Measurements from ENCODE around the gene FAM193A.
"Not testable (repeated sequence)": the region's sequence is repeated elsewhere in the genome, so short reads cannot be mapped to it uniquely, and the experiment has no call there.

The FAM193A gene

DNA sequence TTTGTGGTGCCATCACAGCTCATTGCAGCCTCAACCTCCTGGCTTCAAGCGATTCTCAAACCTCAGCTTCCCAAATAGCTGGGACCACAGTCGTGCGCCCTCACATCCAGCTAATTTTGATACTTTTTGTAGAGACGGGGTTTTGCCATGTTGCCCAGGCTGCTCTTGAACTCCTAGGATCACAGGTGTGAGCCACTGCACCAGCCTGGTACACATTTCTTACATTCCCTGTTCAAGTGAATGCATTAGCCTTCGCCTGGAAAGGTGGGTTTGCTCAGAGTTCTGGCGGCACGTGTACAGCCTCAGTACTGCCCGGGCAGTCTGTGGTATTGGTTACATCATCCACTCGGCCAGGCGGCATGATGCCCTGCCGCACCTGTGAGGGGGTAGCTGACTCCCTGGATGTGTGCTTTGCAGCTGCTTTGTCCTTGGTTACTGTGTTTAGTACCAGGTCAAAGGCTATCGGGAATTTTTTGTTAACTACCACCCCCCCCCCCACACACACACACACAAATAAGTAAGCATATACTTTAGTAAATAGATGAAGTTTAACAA lies 162.6 kb downstream of the FAM193A start:
- no peak for DNase-seq

DNA sequence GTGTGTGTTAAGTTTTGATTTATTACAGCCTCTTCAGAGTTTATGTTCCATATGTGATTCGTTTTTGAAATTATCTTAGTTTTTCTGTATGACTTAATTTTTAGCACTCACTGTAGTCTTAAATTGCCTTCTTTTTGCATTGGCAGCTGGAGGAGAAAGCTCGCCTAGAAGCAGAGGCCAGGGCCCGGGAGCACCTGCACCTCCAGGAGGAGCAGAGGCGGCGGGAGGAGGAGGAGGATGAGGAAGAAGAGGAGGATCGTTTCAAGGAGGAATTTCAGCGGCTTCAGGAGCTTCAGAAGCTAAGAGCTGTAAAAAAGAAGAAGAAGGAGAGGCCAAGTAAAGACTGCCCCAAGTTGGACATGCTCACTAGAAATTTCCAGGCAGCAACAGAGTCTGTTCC lies 163.1 kb downstream of the FAM193A start:
- DNase-seq, result no peak

DNA sequence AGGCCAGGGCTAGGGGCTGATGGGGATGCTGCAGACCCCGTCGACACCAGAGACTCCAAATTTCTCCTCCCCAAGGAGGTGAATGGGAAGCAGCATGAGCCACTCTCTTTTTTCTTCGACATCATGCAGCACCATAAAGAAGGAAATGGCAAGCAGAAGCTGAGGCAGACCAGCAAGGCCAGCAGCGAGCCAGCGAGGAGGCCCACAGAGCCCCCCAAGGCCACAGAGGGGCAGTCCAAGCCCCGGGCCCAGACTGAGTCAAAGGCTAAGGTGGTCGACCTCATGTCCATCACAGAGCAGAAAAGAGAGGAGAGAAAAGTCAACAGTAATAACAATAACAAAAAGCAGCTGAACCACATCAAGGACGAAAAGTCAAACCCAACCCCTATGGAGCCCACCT lies 163.6 kb downstream of the FAM193A start:
- DNase-seq, result no peak

DNA sequence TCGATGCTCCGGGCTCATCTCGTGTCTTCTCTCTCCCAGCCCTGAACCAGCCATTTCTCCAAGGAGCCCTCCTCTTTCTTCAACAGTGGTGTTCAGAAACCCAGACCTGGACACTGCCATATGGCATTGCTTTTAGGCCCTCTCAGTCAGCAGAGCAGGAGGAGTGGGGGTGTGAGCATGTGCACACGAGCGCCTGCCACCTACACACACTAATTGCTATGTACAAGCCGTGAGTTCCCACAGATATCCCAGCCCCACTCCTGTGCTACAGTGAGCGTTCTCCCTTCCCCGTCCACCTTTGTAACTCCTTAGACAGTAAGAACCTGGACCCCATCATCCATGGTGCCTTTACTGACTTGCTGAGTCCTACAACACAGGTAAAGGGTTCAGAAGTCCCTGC lies 165.9 kb downstream of the FAM193A start:
- DNase-seq, result no peak

DNA sequence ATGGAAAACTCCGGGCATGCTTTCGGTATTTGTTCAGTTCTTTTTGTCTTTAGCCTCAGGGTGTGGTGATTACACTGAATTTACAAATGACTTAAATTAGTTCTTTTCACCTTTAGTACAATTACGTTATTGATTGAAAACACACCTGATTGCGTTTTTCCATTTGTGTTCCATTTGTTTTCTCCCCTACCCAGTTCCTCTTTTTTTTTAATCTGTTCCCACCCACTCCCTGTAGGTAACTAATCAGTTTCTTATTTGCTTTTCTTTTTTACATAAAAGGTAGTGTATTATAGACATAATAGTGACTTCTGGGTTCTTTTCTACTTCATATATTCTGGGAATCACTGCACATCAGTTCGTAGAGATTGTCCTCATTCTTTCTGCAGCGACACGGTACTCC lies 166.3 kb downstream of the FAM193A start:
- DNase-seq, result no peak

DNA sequence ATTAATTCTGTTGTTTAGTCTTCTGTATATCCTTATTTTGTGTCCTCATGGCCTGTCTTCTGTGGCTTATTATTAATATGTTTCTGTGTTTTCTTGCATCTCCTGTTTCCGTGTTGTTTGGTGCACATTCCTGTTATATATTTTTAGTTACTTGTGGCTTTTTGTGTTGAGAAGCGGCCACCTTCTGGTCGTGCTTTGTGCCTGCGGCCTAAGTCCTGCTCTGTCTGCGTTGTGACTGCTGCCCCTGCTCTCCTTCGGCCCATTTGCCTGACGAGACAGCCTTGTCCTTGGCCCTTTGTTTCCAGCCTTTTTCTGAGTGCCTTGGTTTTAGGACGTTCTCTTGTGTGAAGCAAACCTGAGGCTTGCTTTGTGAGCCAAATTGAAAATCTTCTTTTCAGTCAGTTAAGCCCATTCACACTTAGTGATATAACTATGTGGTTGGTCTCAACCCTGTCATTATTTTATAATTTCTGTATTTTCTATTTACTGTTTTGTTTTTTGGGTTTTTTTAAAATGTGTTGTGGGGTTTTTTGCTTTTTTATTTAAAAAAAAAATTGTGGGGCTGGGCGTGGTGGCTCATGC lies 175.9 kb downstream of the FAM193A start:
- peak; percentile 37 for DNase-seq

DNA sequence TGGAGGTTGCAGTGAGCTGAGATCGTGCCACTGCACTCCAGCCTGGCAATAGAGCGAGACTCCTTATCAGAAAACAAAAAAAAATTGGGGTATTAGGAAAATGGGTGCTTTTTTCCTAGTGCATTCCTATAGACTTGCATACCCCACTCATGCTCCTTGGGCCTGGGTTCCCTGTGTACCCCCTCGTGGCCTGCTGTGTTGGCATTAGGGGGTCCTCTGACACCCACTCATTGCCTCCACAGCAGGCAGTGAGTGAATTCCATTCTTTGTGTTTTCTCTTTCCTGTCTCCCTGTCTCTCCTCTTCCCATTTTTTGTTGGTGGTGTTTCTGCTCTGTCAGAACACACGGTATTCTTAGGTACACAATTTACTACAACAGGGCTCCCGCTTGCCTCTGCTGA lies 176.9 kb downstream of the FAM193A start:
- DNase-seq, result no peak

DNA sequence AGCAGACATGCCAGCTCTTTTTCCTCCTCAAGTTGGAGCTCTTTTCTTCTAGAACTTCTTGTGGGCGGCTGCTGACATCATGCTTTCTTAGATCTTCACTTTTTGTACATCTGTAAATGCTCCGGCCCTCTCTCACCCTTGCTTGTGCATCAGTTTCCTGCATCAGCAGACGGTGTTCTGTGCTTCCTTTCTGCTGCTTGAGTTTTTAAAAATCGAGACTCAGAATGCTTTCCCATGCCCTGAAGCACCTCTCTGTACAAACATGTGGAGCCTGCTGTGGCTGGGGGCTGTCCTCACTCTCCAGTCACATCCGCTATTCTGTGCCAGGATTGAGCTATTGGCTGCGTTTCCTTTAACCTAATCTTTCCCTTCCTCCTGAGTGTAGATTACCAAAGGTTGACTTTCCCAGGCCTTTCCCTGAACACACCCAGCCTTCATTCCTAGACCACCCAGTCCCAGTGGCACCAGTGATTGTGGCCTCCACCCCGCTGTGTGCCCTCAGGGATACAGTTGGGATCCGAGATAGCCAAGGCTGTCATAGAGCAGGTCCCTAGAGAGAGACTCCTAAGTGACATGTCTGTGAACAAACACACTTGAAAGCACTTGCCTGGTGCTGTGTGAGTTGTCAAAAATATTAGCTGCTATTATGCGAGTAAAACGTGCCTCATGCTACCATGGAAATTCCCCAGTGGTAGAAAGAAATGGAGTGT lies 177.8 kb downstream of the FAM193A start:
- DNase-seq, result no peak

DNA sequence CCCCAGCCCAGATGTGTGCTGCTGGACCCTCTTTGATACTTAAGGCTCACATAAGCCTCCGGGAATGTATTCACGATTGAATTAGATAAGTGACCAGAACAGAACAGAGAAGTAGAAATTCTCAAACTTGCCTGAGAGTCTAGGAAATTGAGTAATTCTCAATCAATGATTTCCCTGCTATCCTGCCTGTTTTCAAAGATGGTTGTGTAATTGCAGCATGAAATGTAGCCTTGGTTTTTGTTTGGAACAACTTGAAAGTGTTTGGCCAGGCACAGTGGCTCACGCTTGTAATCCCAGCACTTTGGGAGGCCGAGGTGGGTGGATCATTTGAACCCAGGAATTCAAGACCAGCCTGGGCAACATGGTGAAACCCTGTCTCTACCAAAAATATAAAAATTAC lies 178.5 kb downstream of the FAM193A start:
- DNase-seq, result no peak

DNA sequence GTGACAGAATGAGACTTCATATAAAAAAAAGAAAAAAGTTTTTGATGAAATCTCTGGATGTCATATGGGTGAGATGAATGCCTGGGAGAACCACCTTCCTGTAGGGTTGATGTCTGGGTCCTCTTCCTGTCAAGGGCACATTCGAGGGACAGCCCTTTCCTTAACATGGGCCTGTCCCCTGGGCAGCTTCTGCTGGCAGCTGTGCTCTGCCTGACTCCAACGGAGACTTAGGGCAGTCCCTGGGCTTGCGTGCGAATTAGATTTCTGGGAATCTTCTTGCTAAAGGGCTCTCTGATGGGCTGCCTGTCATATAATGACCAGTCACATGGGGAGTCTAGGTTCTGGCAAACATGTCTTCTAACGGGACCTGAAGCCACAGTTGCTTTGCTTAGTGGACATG lies 179.0 kb downstream of the FAM193A start:
- no peak for DNase-seq

DNA sequence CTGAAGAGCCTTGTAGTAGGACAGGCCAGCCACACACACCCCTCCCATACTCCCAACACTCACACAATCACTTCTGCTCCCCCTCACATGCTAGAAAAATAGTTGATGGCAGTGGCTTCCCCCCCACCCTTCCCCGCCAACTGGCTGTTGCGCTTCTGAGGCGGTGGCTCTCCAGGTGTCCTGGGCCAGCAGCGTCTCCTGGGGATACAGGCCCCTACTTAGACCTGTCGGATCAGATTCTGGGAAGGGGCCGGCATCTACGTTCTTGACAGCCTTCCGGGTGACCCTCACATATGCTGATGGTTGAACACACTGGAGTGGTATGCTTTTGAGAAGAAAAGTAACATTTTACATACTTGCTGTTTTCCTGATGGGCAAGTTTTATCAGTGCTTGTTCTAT lies 179.8 kb downstream of the FAM193A start:
- no peak for DNase-seq

DNA sequence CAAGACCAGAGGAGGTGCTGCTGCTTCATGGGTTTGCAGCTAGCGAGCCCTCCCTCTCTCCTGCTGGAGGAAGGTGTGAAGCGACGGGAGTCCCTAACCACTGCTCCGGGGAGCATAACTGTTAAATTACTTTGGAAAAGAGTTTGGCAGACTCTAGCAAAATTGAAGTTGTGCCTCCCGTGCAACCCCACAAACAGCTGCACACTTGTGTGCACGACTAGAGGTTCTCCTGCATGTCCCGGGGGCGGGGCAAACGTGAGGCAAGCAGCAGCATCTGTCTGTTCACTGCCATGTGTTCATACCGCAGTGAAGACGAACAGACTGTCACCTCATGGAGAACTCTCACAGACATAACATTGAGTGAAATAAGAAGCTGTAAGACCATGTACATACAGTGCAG lies 185.1 kb downstream of the FAM193A start:
- no peak for DNase-seq

DNA sequence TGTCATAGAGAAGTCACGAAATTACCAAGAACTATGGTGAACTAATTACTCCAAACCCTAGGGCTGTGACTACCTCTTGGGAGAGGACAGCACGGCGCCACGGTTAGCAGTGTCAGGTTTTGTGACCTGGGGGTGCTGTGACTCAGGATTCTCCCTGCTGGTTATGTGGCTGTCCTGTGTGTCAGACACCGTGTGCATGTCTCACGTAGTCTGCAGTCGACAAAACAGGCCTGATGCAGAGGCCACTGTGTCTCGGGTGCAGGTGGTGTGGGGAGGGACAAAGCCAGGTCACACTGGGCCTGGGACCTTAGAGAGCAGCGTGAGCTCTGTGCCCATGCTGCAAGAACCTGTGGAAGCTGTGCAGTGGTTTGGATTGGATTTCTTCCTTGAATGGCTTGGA lies 185.6 kb downstream of the FAM193A start:
- no peak for DNase-seq

DNA sequence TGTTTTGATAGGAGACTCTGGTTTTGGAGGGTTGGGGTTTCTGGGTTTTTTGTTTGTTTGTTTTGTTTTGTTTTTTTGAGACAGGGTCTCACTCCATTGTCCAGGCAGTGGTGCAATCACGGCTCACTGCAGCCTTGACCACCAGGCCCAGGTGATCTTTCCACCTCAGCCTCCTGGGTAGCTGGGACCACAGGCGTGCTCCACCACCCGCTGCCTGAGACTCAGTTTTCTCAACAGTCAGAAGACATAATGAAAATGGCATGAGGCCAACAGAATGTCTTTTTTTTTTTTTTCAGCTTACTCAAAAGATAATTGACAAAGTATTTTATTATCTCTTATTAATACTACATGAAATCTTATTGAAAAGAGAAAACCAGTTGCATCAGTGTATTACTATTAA lies 187.3 kb downstream of the FAM193A start:
- DNase-seq, result no peak

DNA sequence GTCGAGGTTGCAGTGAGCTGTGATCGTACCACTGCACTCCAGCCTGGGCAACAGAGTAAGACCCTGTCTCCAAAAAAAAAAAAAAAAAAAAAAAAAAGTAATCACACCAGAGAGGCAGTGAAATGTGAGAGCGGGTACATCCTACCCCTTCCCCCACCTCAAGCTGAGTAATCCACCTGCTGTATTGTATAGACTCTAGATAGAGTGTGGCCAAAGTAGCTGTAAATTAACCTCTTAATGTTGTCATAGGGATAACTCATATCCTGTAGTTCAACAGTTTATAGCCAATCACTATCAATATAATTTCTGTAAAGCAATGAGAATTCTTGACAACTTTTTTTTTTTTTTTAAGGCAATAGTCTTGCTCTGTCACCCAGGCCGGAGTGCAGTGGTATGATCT lies 188.9 kb downstream of the FAM193A start:
- no peak for DNase-seq

DNA sequence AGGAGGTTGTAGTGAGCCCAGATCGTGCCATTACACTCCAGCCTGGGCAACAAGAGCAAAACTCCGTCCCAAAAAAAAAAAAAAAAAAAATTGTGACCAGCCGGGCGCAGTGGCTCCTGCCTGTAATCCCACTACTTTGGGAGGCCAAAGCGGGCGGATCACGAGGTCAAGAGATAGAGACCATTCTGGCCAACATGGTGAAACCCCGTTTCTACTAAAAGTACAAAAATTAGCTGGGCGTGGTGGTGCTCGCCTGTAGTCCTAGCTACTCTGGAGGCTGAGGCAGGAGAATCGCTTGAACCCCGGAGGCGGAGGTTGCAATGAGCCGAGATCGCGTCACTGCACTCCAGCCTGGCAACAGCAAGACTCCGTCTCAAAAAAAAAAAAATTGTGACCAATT lies 190.4 kb downstream of the FAM193A start:
- DNase-seq, result not testable (repeated sequence)

DNA sequence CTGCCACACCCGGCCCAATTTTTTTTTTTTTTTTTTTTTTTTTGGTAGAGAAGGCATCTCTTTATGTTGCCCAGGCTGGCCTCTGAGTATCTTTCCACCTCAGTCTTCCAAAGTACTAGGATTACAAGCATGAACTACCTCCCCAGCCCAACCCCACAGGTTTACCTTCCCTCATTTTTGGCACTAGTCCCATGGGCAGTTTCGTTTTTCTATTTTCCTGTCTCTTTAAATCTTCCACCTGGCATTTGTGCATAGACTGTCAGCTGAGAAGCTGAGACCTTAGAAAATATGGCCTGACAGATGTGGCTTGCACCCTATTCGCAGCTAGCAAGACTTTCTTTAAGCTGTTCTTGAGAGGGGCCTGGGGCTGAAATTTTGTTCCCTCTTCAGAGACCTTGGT lies 191.8 kb downstream of the FAM193A start:
- DNase-seq, result no peak

DNA sequence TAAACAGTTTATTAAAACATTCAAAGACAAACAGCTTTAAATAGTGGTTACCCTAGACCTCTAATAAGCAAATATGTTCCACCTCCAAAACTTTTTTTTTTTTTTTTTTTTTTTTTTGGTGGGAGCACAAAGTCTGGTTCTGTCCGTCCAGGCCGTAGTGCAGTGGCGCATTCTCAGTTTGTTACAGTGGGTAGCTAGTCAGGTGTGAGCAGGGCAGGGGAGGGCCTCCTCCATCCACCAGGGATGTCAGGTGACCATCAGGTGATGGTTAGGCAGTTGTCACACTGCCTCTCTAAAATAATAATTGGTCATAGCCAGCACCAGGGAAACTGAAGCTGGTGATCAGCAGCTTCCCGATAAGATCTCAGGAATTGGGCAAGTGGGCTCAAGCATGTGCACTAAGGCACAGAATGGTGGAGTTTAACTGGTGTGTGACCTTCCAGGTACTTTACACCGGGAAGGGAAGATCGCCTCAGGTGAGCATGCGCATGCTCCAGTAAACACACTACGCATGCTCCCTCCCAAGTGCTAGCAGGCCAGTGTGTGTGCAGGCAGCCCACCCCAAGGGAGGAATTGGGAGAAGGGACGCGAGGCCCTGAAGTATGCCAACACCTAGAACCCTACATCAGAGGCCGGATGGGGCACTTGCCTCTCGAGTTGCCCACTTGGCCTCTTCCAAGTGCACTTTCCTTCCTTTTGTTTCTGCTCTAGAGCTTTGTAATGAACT lies 192.5 kb downstream of the FAM193A start:
- no peak for DNase-seq

DNA sequence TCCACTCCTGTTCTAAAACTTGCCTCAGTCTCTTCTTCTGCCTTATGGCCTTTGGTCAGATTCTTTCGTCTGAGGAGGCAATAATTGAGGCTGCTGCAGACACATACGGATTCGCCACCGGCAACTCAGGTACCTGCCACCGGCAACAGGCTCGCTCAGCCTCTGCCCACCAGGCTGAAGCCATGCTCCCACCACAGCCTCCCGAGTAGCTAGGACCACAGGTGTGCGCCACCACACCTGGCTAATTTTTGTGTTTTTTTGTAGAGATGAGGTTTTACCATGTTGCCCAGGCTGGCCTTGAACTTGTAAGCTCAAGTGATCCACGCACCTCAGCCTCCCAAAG lies 193.1 kb downstream of the FAM193A start:
- no peak for DNase-seq

DNA sequence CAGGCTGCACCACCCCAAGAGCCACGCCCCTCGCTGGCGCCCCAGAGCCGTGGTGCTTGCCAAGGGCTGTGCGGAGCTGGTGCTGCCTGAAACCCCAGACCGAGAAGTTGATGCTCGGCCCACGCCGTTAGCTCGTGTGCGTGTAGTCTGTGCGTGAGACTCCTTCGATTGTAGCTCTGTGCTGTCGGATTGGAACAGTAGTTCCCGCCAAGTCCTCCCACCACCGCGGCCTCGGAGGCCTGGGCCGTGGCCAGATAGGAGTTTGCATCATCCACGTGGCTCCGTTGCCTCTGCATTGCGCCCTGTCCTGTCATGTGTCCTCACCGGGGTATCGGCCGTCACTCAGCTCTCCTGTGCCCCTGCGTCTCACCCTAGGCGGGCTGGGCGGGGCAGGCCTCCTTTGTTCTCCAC lies 195.5 kb downstream of the FAM193A start:
- DNase-seq, result no peak

DNA sequence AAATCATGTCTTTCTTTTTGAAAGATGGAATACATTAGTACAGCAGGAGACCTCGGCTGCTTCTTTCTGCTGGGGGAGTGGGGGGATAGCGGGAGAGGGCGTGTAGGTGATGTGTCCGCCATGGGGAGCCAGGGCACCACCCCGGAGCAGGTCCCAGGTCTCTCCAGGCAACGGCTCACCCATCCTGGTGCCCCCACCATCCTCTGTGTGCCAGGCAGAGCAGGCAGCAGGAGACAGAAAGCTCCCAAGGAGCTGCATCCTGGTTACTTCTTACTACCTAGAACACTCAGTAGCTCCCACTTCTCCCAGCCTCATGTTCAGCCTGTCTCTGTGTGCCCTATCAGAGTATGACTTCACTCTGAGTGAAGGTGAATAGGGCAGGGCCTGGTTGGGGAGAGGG lies 196.1 kb downstream of the FAM193A start:
- DNase-seq, result no peak

DNA sequence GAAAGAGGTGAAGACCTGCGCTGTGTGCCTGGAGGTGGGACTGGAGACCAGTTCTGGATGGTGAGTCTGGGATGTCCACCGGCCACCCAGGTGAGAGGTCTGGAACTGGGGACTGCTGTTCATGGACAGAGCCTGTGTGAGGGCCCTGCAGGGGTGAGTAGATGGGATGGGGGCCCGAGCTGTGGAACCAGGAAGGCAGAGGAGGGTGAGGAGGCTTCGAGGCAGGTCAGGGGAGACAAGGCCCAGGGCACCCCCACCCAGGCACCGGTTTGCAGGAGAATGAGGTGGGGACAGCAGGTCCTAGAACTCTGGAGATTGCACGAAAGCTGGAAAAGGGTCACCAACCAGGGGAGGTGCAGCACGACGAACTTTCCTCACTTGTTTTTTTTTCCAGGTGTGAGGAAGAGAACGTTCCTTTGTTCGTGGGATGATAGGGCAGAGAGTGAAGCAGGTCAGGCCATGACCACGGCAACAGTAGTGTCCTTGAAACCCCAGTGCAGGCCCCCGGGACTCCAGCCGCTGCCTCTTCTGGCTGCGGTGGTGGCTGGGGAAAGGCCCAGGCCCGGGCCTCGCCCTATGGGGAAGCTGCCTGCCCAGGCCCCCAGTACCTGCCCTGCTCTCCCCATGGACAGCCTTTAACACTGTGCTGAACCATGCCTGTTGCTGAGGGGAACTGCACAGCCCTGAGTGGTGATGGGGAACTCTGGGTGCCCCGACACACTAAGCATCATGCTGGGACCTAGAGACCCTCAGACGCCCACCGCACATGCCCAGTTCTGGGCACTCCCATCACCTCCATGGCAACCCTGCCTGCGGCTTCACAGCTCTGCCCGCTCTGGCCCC lies 196.8 kb downstream of the FAM193A start:
- DNase-seq, result no peak

DNA sequence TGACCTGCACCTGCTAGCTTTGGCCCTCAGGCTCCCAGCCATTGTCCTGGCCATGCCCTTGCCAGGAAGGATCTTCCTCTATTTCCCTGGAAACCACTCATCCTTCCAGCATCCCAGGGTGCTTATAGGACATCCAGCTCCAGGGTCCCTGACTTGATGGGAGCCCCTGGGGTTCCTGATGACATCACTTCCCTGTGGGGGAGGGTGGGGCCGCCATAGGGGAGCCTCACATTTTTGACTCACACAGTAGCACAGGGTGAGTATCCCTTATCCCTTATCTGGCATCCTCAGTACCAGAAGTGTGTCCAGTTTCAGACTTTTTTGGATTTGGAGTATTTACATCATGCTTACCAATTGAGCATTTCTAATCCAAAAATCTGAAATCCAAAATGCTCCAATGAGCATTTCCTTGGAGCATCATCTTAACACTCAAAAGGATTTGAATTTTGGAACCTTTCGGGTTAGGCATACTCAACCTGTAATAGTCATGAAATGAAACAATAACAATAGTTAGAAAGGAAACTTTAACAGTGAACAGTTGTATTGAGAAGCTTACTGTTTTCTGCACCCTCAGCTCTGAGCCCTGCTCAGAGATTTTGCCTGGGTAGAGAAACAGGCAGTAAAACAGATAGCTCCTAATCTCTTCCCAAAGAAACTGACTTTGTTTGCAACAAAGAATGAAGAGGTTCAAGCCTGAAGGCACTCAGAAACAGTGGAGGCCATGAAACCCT lies 197.6 kb downstream of the FAM193A start:
- DNase-seq, result no peak

Measured in 8988T (cell line).